T-helper 17 cell (primary cell): ENCODE data around the gene ADGRA3. TPM values are rescaled to one million over a fixed set of nuclear protein-coding genes. Genes with fewer than 3 reads are reported as not detected.

Experiments
- ATAC-seq: fragments of 150-1000 bp; cut with Tn5 transposase; 2 replicates; pipeline ENCODE4 v1.10.0; 2021; ENCODE audit warnings: mild to moderate bottlenecking, moderate library complexity
- DNase-seq, 3 donors: peaks; one replicate each; pipeline versions ENCODE4 v3.0.0 to v3.0.0-alpha.2; 2020 to 2021
- H3K9me3 ChIP-seq: one replicate; pipeline ENCODE4 v1.7.0; 2013; ENCODE audit warnings: low read length, mild to moderate bottlenecking; ENCODE audit not compliant: control insufficient read depth, poor library complexity, severe bottlenecking
- H3K27ac Mint-ChIP-seq: one replicate; pipeline ENCODE4 v1.8.0; 2022; ENCODE audit warnings: mild to moderate bottlenecking, moderate library complexity, mixed read lengths
- H3K27me3 Mint-ChIP-seq: one replicate; pipeline ENCODE4 v1.8.0; 2022; ENCODE audit warnings: mixed read lengths
- H3K36me3 Mint-ChIP-seq: one replicate; pipeline ENCODE4 v1.8.0; 2022; ENCODE audit warnings: low read depth, mixed read lengths
- H3K4me1 Mint-ChIP-seq: one replicate; pipeline ENCODE4 v1.8.0; 2022; ENCODE audit warnings: mild to moderate bottlenecking, mixed read lengths
- H3K4me3 Mint-ChIP-seq: one replicate; pipeline ENCODE4 v1.8.0; 2022; ENCODE audit warnings: mild to moderate bottlenecking, moderate library complexity, mixed read lengths
- total RNA-seq, 4 donors: library from RNA in 2 of 4; stranded (reverse) in 2 of 4; gene quantifications; one replicate each; pipeline ENCODE4 v1.2.3 and lab custom pipeline; 2022 to 2026

ADGRA3 gene, protein sequence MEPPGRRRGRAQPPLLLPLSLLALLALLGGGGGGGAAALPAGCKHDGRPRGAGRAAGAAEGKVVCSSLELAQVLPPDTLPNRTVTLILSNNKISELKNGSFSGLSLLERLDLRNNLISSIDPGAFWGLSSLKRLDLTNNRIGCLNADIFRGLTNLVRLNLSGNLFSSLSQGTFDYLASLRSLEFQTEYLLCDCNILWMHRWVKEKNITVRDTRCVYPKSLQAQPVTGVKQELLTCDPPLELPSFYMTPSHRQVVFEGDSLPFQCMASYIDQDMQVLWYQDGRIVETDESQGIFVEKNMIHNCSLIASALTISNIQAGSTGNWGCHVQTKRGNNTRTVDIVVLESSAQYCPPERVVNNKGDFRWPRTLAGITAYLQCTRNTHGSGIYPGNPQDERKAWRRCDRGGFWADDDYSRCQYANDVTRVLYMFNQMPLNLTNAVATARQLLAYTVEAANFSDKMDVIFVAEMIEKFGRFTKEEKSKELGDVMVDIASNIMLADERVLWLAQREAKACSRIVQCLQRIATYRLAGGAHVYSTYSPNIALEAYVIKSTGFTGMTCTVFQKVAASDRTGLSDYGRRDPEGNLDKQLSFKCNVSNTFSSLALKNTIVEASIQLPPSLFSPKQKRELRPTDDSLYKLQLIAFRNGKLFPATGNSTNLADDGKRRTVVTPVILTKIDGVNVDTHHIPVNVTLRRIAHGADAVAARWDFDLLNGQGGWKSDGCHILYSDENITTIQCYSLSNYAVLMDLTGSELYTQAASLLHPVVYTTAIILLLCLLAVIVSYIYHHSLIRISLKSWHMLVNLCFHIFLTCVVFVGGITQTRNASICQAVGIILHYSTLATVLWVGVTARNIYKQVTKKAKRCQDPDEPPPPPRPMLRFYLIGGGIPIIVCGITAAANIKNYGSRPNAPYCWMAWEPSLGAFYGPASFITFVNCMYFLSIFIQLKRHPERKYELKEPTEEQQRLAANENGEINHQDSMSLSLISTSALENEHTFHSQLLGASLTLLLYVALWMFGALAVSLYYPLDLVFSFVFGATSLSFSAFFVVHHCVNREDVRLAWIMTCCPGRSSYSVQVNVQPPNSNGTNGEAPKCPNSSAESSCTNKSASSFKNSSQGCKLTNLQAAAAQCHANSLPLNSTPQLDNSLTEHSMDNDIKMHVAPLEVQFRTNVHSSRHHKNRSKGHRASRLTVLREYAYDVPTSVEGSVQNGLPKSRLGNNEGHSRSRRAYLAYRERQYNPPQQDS (N-terminal part only)
- total RNA-seq (under 1 TPM; 0.16 to 0.35 TPM), total RNA-seq (lab: John Stamatoyannopoulos, UW) (0 to 0.58 reads per million in 2 donors)

- peaks cover 2% of the 10 kb centered on the region for H3K4me1 Mint-ChIP-seq
Observed at GRCh38 chr4:22515888-22516541, at the start of gene ADGRA3. Gene ADGRA3, minus strand, starts transcription at chr4:22516066. Its CDS starts 282 bp downstream, at chr4:22515784.

DNA sequence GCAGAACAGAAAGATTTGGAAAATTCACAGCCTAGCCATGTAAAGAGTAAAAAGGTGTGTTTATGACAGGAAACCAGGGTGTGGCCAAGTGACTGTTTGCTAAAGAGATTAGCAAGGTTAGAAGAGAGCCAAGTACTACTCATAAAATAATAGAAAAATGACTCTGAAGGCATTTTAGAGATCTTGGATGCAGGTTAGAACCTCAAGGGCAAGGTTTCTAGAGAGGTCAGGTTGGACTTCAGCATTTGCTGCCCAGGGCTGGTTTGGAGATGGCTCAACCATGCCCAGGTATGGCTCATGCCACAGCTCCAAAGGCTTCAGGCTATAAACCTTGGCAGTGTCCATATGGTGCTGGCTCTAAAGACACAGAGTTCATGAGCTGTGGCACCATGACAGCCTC, 40.6 kb upstream of the ADGRA3 start:
- no peaks in the 10 kb centered on the region for H3K36me3 Mint-ChIP-seq
- H3K9me3 ChIP-seq, result no peaks in the 10 kb centered on the region
- no peak overlapping the region for H3K4me3 Mint-ChIP-seq
- no peak for DNase-seq
- H3K27me3 Mint-ChIP-seq, result no peaks in the 10 kb centered on the region
- no peak overlapping the region for H3K27ac Mint-ChIP-seq
- no peaks in the 10 kb centered on the region for H3K4me1 Mint-ChIP-seq
- ATAC-seq, result no peak

More at GRCh38 chr4:22515888-22516541, at the start of gene ADGRA3:
- H3K9me3 ChIP-seq, result no peaks in the 10 kb centered on the region
- no peak for ATAC-seq
- H3K27ac Mint-ChIP-seq, result no peak within 1 kb of the TSS
- no peak for DNase-seq
- peaks cover 2% of the 10 kb centered on the region for H3K36me3 Mint-ChIP-seq
- H3K4me3 Mint-ChIP-seq, result peak within 1 kb of the TSS; percentile 82
- H3K27me3 Mint-ChIP-seq, result peaks cover 27% of the 10 kb centered on the region

DNA sequence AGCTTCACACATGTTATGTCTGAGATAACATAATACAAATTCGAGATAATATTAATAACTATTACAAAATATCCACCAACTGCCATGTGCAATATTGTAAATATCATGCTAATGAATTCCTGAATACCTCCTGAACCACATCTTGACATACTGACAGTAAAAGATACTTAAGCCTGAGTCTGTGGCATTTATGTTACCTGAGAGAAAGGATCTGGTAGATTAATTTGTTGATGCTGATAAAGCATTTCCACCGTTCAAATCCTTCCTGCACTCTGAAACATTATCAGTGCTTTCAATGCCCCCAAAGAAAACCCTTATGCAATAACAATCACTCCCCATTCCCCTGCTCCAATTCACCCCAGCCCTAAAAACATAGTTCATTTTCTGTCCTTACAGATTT, 38.8 kb upstream of the ADGRA3 start:
- Mint-ChIP-seq H3K27ac (no peak overlapping the region), H3K4me1 (no peaks in the 10 kb centered on the region), H3K27me3 (no peaks in the 10 kb centered on the region), H3K4me3 (no peak overlapping the region), H3K36me3 (no peaks in the 10 kb centered on the region)
- DNase-seq (no peak), ATAC-seq (no peak)
- no peaks in the 10 kb centered on the region for H3K9me3 ChIP-seq

DNA sequence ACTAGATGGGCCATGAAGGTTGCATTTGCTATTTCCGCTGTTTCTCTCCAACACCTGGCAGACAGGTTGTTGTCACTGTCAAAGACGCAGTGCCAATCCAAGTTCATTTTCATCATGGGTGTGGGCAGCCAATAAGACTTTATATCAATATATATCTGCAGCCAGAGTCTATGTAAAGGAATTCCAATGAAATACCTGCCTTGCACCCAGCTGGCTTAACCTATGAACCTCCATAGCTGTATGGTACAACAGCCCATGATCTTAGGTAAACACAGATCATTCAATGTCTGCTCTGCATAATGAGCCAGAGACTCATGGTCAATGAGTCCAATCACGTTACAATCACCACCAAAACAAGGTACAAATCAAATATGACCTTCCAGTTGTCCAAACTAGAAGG, 37.7 kb upstream of the ADGRA3 start:
- Mint-ChIP-seq H3K27me3 (no peaks in the 10 kb centered on the region), H3K4me3 (no peak overlapping the region), H3K36me3 (no peaks in the 10 kb centered on the region), H3K27ac (no peak overlapping the region), H3K4me1 (no peaks in the 10 kb centered on the region)
- DNase-seq, result no peak
- no peaks in the 10 kb centered on the region for H3K9me3 ChIP-seq
- ATAC-seq, result no peak

- H3K9me3 ChIP-seq, result no peaks in the 10 kb centered on the region
- ATAC-seq (no peak), DNase-seq (no peak)
- no peaks in the 10 kb centered on the region for H3K36me3 Mint-ChIP-seq
- no peaks in the 10 kb centered on the region for H3K27me3 Mint-ChIP-seq
- no peaks in the 10 kb centered on the region for H3K4me1 Mint-ChIP-seq
- H3K27ac Mint-ChIP-seq, result no peak overlapping the region
- no peak overlapping the region for H3K4me3 Mint-ChIP-seq
Observed at GRCh38 chr4:22552812-22553211, 36.9 kb upstream of the ADGRA3 start.

DNA sequence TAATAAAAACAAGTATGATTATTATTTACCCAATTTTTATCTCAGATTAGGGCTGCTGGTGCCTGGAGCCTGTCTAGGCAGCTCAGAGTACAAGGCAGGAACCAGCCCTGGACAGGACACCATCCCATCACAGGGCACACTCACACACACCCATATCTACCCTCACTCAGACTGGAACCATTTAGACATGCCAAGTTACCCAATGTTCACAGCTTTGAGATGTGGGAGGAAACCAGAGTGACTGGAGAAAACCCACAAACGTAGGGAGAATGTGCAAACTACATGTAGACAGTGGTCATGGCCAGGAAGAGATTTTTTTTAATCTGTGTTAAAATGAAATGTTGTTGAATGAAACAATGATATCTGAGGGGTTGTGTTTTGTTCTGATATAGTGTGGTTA, 35.7 kb upstream of the ADGRA3 start:
- Mint-ChIP-seq H3K27me3 (no peaks in the 10 kb centered on the region), H3K4me3 (no peak overlapping the region), H3K36me3 (no peaks in the 10 kb centered on the region), H3K27ac (no peak overlapping the region), H3K4me1 (no peaks in the 10 kb centered on the region)
- no peak for ATAC-seq
- no peak for DNase-seq
- no peaks in the 10 kb centered on the region for H3K9me3 ChIP-seq

DNA sequence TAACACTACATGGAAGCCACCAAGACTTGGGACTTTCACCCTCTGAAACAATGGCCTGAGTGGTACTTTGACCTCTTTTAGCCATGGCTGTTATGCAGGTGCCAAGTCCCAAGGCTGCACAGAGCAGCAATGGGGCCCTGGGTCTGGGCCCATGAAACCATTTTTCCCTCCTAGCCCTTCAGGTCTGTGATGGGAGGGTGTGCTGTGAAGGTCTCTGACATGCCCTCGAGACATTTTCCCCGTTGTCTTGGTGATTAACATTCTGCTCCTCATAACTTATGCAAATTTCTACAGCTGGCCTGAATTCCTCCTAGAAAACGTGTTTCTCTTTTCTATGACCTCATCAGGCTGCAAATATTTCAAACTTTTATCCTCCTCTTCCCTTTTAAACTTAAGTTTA, 30.4 kb upstream of the ADGRA3 start:
- no peaks in the 10 kb centered on the region for H3K27me3 Mint-ChIP-seq
- no peak overlapping the region for H3K4me3 Mint-ChIP-seq
- H3K27ac Mint-ChIP-seq, result no peak overlapping the region
- no peaks in the 10 kb centered on the region for H3K36me3 Mint-ChIP-seq
- no peaks in the 10 kb centered on the region for H3K4me1 Mint-ChIP-seq
- no peaks in the 10 kb centered on the region for H3K9me3 ChIP-seq
- ATAC-seq (no peak), DNase-seq (no peak)

DNA sequence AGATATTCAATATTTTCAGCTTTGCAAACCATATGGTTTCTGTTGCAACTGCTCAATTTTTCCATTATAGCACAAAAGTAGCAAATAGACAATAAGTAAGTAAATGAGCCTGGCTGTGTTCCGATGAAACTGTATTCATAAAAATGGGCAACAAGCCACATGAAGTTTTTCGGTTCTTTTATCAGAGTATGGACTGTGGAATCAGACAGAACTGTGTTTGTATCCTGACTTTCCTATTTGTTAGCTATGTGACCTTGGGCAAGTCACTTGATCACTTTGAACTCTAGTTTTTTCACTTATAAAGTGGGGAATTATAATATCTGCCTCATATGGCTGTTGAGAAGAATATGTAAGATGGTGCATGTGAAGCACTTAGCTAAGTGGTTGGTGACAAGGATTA, 23.4 kb upstream of the ADGRA3 start:
- no peaks in the 10 kb centered on the region for H3K9me3 ChIP-seq

GRCh38 chr4:22537864-22538263, 22.0 kb upstream of the ADGRA3 start:
- ATAC-seq (no peak), DNase-seq (no peak)
- no peaks in the 10 kb centered on the region for H3K36me3 Mint-ChIP-seq
- no peaks in the 10 kb centered on the region for H3K4me1 Mint-ChIP-seq
- no peak overlapping the region for H3K4me3 Mint-ChIP-seq
- no peaks in the 10 kb centered on the region for H3K27me3 Mint-ChIP-seq
- H3K27ac Mint-ChIP-seq, result no peak overlapping the region
- H3K9me3 ChIP-seq, result no peaks in the 10 kb centered on the region

More for the DNA sequence above, 23.4 kb upstream of the ADGRA3 start:
- ATAC-seq, result no peak
- H3K4me1 Mint-ChIP-seq, result no peaks in the 10 kb centered on the region
- H3K36me3 Mint-ChIP-seq, result no peaks in the 10 kb centered on the region
- DNase-seq, result no peak
- no peak overlapping the region for H3K4me3 Mint-ChIP-seq
- H3K27me3 Mint-ChIP-seq, result no peaks in the 10 kb centered on the region
- H3K27ac Mint-ChIP-seq, result no peak overlapping the region

DNA sequence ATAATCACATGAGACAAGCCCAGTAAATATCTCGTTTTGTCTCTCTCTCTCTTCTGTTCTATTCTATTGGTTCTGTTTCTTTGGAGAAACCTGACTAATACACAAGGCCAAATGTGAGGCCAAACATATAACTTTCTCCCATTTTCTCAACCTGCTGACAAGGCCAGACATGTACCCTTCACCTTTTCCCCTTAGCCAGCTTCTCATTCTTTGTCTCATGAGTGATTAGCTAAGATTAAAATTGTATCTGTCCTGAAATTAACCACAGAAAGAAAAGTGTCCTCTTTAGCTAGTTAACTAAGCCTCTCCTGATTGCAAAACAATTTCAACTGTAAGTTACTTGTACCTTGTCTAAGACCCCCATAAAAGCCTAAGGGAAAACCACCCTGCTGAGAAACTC, 18.5 kb upstream of the ADGRA3 start:
- Mint-ChIP-seq H3K4me1 (no peaks in the 10 kb centered on the region), H3K4me3 (no peak overlapping the region), H3K27ac (no peak overlapping the region), H3K27me3 (no peaks in the 10 kb centered on the region), H3K36me3 (no peaks in the 10 kb centered on the region)
- DNase-seq (no peak), ATAC-seq (no peak)
- H3K9me3 ChIP-seq, result no peaks in the 10 kb centered on the region

DNA sequence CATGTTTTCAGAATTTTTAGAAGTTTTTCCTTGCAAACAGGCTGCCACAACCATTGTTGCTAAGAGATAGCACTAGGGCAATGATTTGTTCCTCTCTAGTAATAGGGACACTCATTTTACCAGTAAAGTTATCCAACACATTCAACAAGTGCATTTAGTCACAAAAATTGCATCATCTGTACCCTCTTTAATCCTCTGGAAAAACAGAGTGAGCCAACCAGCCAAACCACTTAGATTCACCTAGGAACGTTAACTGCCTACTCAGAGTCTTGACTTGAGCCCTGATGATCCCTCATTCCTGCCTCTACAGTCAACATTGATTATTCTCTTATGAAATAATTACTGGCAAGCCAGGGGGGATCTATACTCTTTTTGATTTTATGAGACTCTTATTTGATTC, 17.0 kb upstream of the ADGRA3 start:
- no peaks in the 10 kb centered on the region for H3K4me1 Mint-ChIP-seq
- H3K27ac Mint-ChIP-seq, result no peak overlapping the region

GRCh38 chr4:22532117-22532516, 16.3 kb upstream of the ADGRA3 start:
- DNase-seq (no peak), ATAC-seq (no peak)
- Mint-ChIP-seq H3K4me1 (no peaks in the 10 kb centered on the region), H3K27me3 (no peaks in the 10 kb centered on the region), H3K4me3 (no peak overlapping the region), H3K27ac (no peak overlapping the region), H3K36me3 (no peaks in the 10 kb centered on the region)
- H3K9me3 ChIP-seq, result no peaks in the 10 kb centered on the region

More for the DNA sequence above, 17.0 kb upstream of the ADGRA3 start:
- no peak for ATAC-seq
- no peaks in the 10 kb centered on the region for H3K9me3 ChIP-seq
- no peak for DNase-seq
- no peak overlapping the region for H3K4me3 Mint-ChIP-seq
- no peaks in the 10 kb centered on the region for H3K36me3 Mint-ChIP-seq
- H3K27me3 Mint-ChIP-seq, result no peaks in the 10 kb centered on the region
